ENCODE data around the gene TAOK2.

GRCh38 chr16:29988346-29989075 lies 14.8 kb downstream of the TAOK2 start:
- no peak for TF ChIP-seq CTCF (conservative IDR thresholded peaks at IDR 0.05; ENCODE audit: low read depth, low read length)
- TF ChIP-seq CEBPB (IDR thresholded peaks at IDR 0.05; ENCODE audit: low read depth, low read length): no peak
- TF ChIP-seq RAD21 (IDR thresholded peaks at IDR 0.05; ENCODE audit: low read length): no peak
- no peak for TF ChIP-seq MXI1 (IDR thresholded peaks at IDR 0.05; ENCODE audit: borderline replicate concordance, low read depth, low read length)
- no peak for TF ChIP-seq SMC3 (IDR thresholded peaks at IDR 0.05; ENCODE audit: low read depth, low read length)
- TF ChIP-seq CHD1 (IDR thresholded peaks at IDR 0.05; ENCODE audit: low read depth, low read length): no peak
